IMR-90 (cell line): ENCODE results near the gene WASHC4. TPM values are rescaled to one million over a fixed set of nuclear protein-coding genes. Genes with fewer than 3 reads are reported as not detected.
A peak's percentile ranks its signal among the peaks of the same experiment; 100 is the strongest.

ENCODE experiments used
- ATAC-seq: fragments of 200-7000 bp; cut with Tn5 transposase; 2 replicates; pipeline ENCODE4 v1.9.1; 2020; ENCODE audit warnings: low read depth, mild to moderate bottlenecking, moderate library complexity
- BruUV-seq: library from RNA; stranded (reverse); fragments of 400-500 nt; replicated peaks from 2 replicates; lab custom pipeline; 2021; lab: Mats Ljungman, UMichigan
- CTCF ChIA-PET: fragments of 300-600 bp; formaldehyde crosslinking; extraction: SDS; loops from one replicate; lab custom pipeline; 2021; ENCODE audit warnings: antibody characterized with exemption; lab: Yijun Ruan, JAX
- POLR2A ChIA-PET: fragments of 300-600 bp; sonication (Branson Sonifier 250); formaldehyde crosslinking; loops from one replicate; lab custom pipeline; 2022; ENCODE audit warnings: antibody characterized with exemption; ENCODE audit not compliant: unreplicated experiment; lab: Charles Lee
- DNase-seq: peaks from one replicate; pipeline ENCODE4 v3.0.0; 2013
- H2AFZ ChIP-seq: replicated peaks from 2 replicates; pipeline ENCODE3; 2013; ENCODE audit warnings: low read length, mild to moderate bottlenecking; ENCODE audit not compliant: poor library complexity
- H2AK5ac ChIP-seq: 2 replicates; pipeline ENCODE4 v1.6.1; 2013; ENCODE audit warnings: low read depth, low read length, inconsistent platforms
- H2AK9ac ChIP-seq: replicated peaks from 2 replicates; pipeline ENCODE3; 2013; ENCODE audit warnings: mild to moderate bottlenecking, low read depth, low read length, moderate library complexity; ENCODE audit not compliant: poor library complexity
- H2BK120ac ChIP-seq: 2 replicates; pipeline ENCODE4 v1.6.1; 2013; ENCODE audit warnings: low read depth, low read length, inconsistent platforms
- H2BK15ac ChIP-seq: 3 replicates; pipeline ENCODE4 v1.6.1; 2013; ENCODE audit warnings: low read depth, low read length, inconsistent platforms
- H2BK20ac ChIP-seq: 2 replicates; pipeline ENCODE4 v1.6.1; 2013; ENCODE audit warnings: low read depth, mild to moderate bottlenecking, inconsistent platforms, low read length, moderate library complexity
- H2BK5ac ChIP-seq: 2 replicates; pipeline ENCODE4 v1.6.1; 2013; ENCODE audit warnings: mild to moderate bottlenecking, low read depth, low read length, inconsistent platforms; ENCODE audit not compliant: poor library complexity, severe bottlenecking
- H3K14ac ChIP-seq: replicated peaks from 2 replicates; pipeline ENCODE4 v1.6.1; 2013; ENCODE audit warnings: low read depth, low read length, inconsistent platforms
- H3K18ac ChIP-seq: 2 replicates; pipeline ENCODE4 v1.6.1; 2013; ENCODE audit warnings: low read depth, low read length, control low read depth
- H3K23ac ChIP-seq: 2 replicates; pipeline ENCODE4 v1.6.1; 2013; ENCODE audit warnings: low read depth, low read length, inconsistent platforms
- H3K27ac ChIP-seq: 2 replicates; pipeline ENCODE4 v1.5.1; 2013; ENCODE audit warnings: mild to moderate bottlenecking, control low read depth, low read length; ENCODE audit not compliant: insufficient read depth
- H3K27me3 ChIP-seq: 2 replicates; pipeline ENCODE4 v1.6.1; 2013; ENCODE audit warnings: low read length; ENCODE audit not compliant: control insufficient read depth, insufficient read depth
- H3K36me3 ChIP-seq: 2 replicates; pipeline ENCODE4 v1.6.1; 2013; ENCODE audit warnings: low read length, mixed read lengths; ENCODE audit not compliant: control insufficient read depth, insufficient read depth
- H3K4ac ChIP-seq: 2 replicates; pipeline ENCODE4 v1.6.1; 2013; ENCODE audit warnings: low read depth, low read length, inconsistent platforms
- H3K4me1 ChIP-seq: 2 replicates; pipeline ENCODE4 v1.6.1; 2013; ENCODE audit warnings: low read length, mixed read lengths; ENCODE audit not compliant: control insufficient read depth, insufficient read depth
- H3K4me2 ChIP-seq: 2 replicates; pipeline ENCODE4 v1.6.1; 2013; ENCODE audit warnings: low read depth, mild to moderate bottlenecking, control low read depth, low read length, moderate library complexity
- H3K4me3 ChIP-seq: 2 replicates; pipeline ENCODE4 v1.5.1; 2013; ENCODE audit warnings: low read depth, mild to moderate bottlenecking, control low read depth, low read length, moderate library complexity; ENCODE audit not compliant: insufficient read depth
- H3K56ac ChIP-seq: 2 replicates; pipeline ENCODE4 v1.6.1; 2013; ENCODE audit warnings: low read length, inconsistent platforms; ENCODE audit not compliant: insufficient read depth; ENCODE audit errors: extremely low read depth
- H3K79me1 ChIP-seq, 2 experiments: 2 replicates each; pipeline ENCODE4 v1.6.1; 2013; ENCODE audit warnings: low read length in 2 of 2, inconsistent platforms in 1 of 2, low read depth in 1 of 2
- H3K9ac ChIP-seq: 2 replicates; pipeline ENCODE4 v1.6.1; 2013; ENCODE audit warnings: low read depth, low read length, control low read depth
- H3K9me1 ChIP-seq: 2 replicates; pipeline ENCODE4 v1.6.1; 2013; ENCODE audit warnings: low read length, inconsistent platforms; ENCODE audit not compliant: insufficient read depth
- H3K9me3 ChIP-seq: 2 replicates; pipeline ENCODE4 v1.6.1; 2013; ENCODE audit warnings: low read length; ENCODE audit not compliant: control insufficient read depth, insufficient read depth
- H4K20me1 ChIP-seq: 2 replicates; pipeline ENCODE4 v1.6.1; 2013; ENCODE audit warnings: low read length, inconsistent platforms; ENCODE audit not compliant: insufficient read depth
- H4K5ac ChIP-seq: 2 replicates; pipeline ENCODE4 v1.6.1; 2013; ENCODE audit warnings: mild to moderate bottlenecking, low read depth, low read length, control low read depth
- H4K8ac ChIP-seq, 2 experiments: 2 replicates each; pipeline ENCODE4 v1.6.1; 2013; ENCODE audit warnings: low read depth in 2 of 2, low read length in 2 of 2, control low read depth in 1 of 2, inconsistent platforms in 1 of 2
- H4K91ac ChIP-seq: 2 replicates; pipeline ENCODE4 v1.6.1; 2013; ENCODE audit warnings: low read depth, low read length, inconsistent platforms; ENCODE audit not compliant: insufficient read depth
- ELK1 ChIP-seq: fragments of 150-350 bp; IDR thresholded peaks from 2 replicates; pipeline ENCODE4 v1.6.1; 2016; ENCODE audit warnings: low read depth, mild to moderate bottlenecking, low read length, moderate library complexity, borderline replicate concordance
- MAFK ChIP-seq: IDR thresholded peaks from 2 replicates; pipeline ENCODE4 v1.6.1; 2012; ENCODE audit warnings: low read depth, low read length, improper control_type of control experiment
- MAZ ChIP-seq: IDR thresholded peaks from 2 replicates; pipeline ENCODE4 v1.6.1; 2012; ENCODE audit warnings: low read depth, mild to moderate bottlenecking, low read length, improper control_type of control experiment, moderate library complexity, borderline replicate concordance
- NFE2L2 ChIP-seq: fragments of 150-350 bp; IDR thresholded peaks from 2 replicates; pipeline ENCODE4 v1.6.1; 2016; ENCODE audit warnings: low read depth, mild to moderate bottlenecking, low read length
- RFX5 ChIP-seq: IDR thresholded peaks from 2 replicates; pipeline ENCODE4 v1.8.0; 2012; ENCODE audit warnings: low read depth, mild to moderate bottlenecking, low read length, moderate library complexity
- WGBS, 2 experiments: methylation state at CpG; one replicate each; pipeline versions ENCODE4 v1.1.5 to v1.1.7; 2013; ENCODE audit warnings: missing lambda C conversion rate in 2 of 2; ENCODE audit not compliant: insufficient read length in 1 of 2; ENCODE audit errors: extremely low coverage in 2 of 2; 5-methylcytosine and 5-hydroxymethylcytosine counted together
- dilution Hi-C: fragments of 300-500 bp; cut with HindIII; formaldehyde crosslinking; loops from one replicate; pipeline ENCODE4 v1.14.3; 2018; ENCODE audit warnings: low sequenced_read_pairs; ENCODE audit not compliant: unreplicated experiment
- in situ Hi-C: fragments of 300-500 bp; cut with MboI; formaldehyde crosslinking; loops from 3 replicates; pipeline ENCODE4 v1.14.3; 2019; ENCODE audit warnings: low sequenced_read_pairs, inconsistent platforms, mixed read lengths
- intact Hi-C: fragments of 100-400 bp; cut with micrococcal nuclease; formaldehyde crosslinking; loops from 2 replicates; pipeline ENCODE4 v1.10.0; 2022
- polyA plus RNA-seq, 3 experiments: library from polyadenylated mRNA; depleted of rRNA; stranded (reverse); fragments of >200 nt; gene quantifications; 2 replicates each; pipeline ENCODE4 v1.2.3, GENCODE V29; 2012; ENCODE audit warnings: low replicate concordance in 1 of 3
- total RNA-seq: library from RNA; depleted of rRNA; stranded (reverse); fragments of >200 nt; gene quantifications from 2 replicates; pipeline ENCODE4 v1.2.3, GENCODE V29; 2012

The WASHC4 gene
- total and polyA plus RNA-seq, 2 of the 4 experiments (the other 2 are of a cell fraction), result 16.4 to 47.0 TPM

DNA sequence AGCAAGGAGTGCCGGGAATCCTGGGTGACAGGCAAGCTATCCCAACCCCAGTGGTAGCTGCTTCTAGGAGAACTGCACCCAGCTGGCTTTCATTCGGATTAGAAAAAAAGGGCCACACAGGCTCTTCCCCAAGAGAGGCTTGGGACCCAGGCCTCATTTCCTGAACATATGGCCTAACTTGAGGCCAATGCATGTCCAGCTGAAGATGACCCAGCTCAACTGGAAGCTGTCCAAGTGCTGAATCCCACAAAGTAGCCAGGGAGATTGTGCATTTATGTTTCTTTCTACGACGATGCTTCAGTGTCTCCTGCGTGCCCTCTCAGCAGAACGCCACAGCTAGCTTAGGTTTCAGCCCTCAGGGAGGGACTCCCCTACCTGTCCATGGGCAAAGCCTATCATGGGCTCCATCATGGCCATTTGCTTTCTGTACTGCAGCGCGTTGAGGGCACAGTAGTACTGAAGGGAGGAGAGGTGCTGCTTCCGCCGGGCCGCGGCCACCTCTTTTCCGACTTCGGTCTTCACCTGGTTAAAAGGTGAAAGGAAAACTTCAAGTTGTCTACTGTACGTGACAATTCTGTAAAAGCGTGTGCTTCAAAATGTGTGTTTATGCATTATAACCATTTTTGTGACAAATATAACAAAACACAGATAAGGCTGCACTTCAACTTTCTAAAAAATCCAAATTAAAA is 99.3 kb downstream of the WASHC4 start:
- Histone ChIP-seq H2AK5ac (no peak overlapping the region), H2BK120ac (no peak overlapping the region), H3K4me3 (no peak overlapping the region), H3K23ac (no peak overlapping the region), H3K4ac (no peak overlapping the region), H3K4me1 (peaks cover 9% of the 10 kb centered on the region), H3K27me3 (no peaks in the 10 kb centered on the region), H4K5ac (no peak overlapping the region), H2BK20ac (no peak overlapping the region), H3K36me3 (peaks cover 58% of the 10 kb centered on the region), H2BK5ac (no peak overlapping the region), H3K79me1 (peaks cover 22 to 72% of the 10 kb centered on the region in 2 experiments), H4K20me1 (no peaks in the 10 kb centered on the region), H2BK15ac (no peak overlapping the region), H3K56ac (no peak overlapping the region), H2AK9ac (no peak overlapping the region), H3K4me2 (no peak overlapping the region), H4K91ac (no peak overlapping the region), H3K9me1 (peaks cover 20% of the 10 kb centered on the region), H4K8ac (no peak overlapping the region), H3K14ac (no peak overlapping the region), H2AFZ (no peak overlapping the region), H3K9me3 (no peaks in the 10 kb centered on the region), H3K27ac (no peak overlapping the region), H3K9ac (no peak overlapping the region), H3K18ac (no peak overlapping the region)
- intact Hi-C loops (no loop called here), in situ Hi-C loops (loop anchor here (25.0 kb wide), 1 partner anchor 180 kb away; no protein-coding TSS in a partner anchor), dilution Hi-C loops (no loop called here)
- ATAC-seq, result no peak
- POLR2A ChIA-PET, result no interaction called here
- 100% methylated on average over 2 of the region's 16 CpGs; no CpG with 5 or more reads in 1 of the 2 experiments for WGBS, 2 experiments
- peak; percentile 50 for DNase-seq
- CTCF ChIA-PET, result interaction anchor here (0.6 to 0.7 kb wide), 2 partner anchors 150 to 562 kb away, joined by 3 to 4 read pairs; no protein-coding TSS in a partner anchor
- BruUV-seq, result no TSS peak
- TF ChIP-seq MAZ (no peak), MAFK (no peak), RFX5 (no peak), NFE2L2 (no peak), ELK1 (no peak)
